Upper lobe of right lung (tissue), 1 donor: ENCODE results near the gene CLSTN2. TPM values are rescaled to one million over a fixed set of nuclear protein-coding genes. Genes with fewer than 3 reads are reported as not detected.

Experiments
- ATAC-seq: fragments of 200-7000 bp; cut with Tn5 transposase; one replicate; pipeline ENCODE4 v1.9.1; 2020; ENCODE audit warnings: mild to moderate bottlenecking, moderate library complexity
- DNase-seq: peaks from one replicate; pipeline ENCODE4 v3.0.0-alpha.2; 2020
- H3K27ac ChIP-seq: fragments of 200-600 bp; one replicate; pipeline ENCODE4 v1.8.0; 2022
- H3K27me3 ChIP-seq: fragments of 200-600 bp; one replicate; pipeline ENCODE4 v1.8.0; 2022; ENCODE audit warnings: mild to moderate bottlenecking
- H3K36me3 ChIP-seq: fragments of 200-600 bp; one replicate; pipeline ENCODE4 v1.8.0; 2022
- H3K4me1 ChIP-seq: fragments of 200-600 bp; one replicate; pipeline ENCODE4 v1.8.0; 2022
- H3K4me3 ChIP-seq: fragments of 200-600 bp; one replicate; pipeline ENCODE4 v1.8.0; 2022; ENCODE audit warnings: mild to moderate bottlenecking
- H3K9me3 ChIP-seq: fragments of 200-600 bp; one replicate; pipeline ENCODE4 v1.8.0; 2022
- intact Hi-C: fragments of 100-400 bp; cut with DNase I; formaldehyde crosslinking; loops from one replicate; pipeline ENCODE4 v1.11.0; 2022
- total RNA-seq: library from RNA; stranded (reverse); fragmentation: NEBNext Ultra II Directional; extraction: Animal tissue kit (Norgen Biotek cat#: 25700); gene quantifications from one replicate; pipeline ENCODE4 v1.2.1, GENCODE V29; 2021
- TF ChIP-seq, protein P1 (sequence below): fragments of 200-600 bp; IDR thresholded peaks from one replicate; pipeline ENCODE4 v1.8.0; 2022; ENCODE audit warnings: antibody characterized with exemption
- donor health status: DM: no; HTN: yes; CAD: no; lungs with severe emphysema.

The CLSTN2 gene
- total RNA-seq, 1 donor from 2014 or later: 3.0 TPM

DNA sequence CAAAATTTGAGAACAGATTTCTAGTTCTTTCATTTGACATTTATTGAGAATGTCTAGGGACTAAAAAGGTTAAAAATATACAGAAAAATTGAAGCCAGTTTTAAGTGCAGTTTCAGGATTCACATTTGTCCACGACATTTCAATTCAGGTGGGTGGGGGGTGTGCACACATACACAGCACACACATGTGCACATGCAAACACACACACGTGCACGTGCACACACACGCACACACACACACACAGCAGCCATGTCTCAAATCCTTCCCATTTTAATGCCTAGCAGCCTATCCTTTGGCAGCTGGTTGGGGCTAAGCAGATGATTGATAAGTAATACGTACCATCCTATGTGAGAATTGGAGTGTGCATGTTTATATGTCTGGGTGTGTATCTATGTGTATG, 504.5 kb downstream of the CLSTN2 start:
- H3K27me3 ChIP-seq: no peaks in the 10 kb centered on the region
- H3K9me3 ChIP-seq: no peaks in the 10 kb centered on the region
- H3K27ac ChIP-seq: no peak overlapping the region
- H3K4me3 ChIP-seq: no peak overlapping the region
- no peak for DNase-seq
- intact Hi-C loops: no loop called here
- TF ChIP-seq, protein P1, sequence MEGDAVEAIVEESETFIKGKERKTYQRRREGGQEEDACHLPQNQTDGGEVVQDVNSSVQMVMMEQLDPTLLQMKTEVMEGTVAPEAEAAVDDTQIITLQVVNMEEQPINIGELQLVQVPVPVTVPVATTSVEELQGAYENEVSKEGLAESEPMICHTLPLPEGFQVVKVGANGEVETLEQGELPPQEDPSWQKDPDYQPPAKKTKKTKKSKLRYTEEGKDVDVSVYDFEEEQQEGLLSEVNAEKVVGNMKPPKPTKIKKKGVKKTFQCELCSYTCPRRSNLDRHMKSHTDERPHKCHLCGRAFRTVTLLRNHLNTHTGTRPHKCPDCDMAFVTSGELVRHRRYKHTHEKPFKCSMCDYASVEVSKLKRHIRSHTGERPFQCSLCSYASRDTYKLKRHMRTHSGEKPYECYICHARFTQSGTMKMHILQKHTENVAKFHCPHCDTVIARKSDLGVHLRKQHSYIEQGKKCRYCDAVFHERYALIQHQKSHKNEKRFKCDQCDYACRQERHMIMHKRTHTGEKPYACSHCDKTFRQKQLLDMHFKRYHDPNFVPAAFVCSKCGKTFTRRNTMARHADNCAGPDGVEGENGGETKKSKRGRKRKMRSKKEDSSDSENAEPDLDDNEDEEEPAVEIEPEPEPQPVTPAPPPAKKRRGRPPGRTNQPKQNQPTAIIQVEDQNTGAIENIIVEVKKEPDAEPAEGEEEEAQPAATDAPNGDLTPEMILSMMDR: no peak
- no peaks in the 10 kb centered on the region for H3K36me3 ChIP-seq
- H3K4me1 ChIP-seq: no peaks in the 10 kb centered on the region
- no peak for ATAC-seq

DNA sequence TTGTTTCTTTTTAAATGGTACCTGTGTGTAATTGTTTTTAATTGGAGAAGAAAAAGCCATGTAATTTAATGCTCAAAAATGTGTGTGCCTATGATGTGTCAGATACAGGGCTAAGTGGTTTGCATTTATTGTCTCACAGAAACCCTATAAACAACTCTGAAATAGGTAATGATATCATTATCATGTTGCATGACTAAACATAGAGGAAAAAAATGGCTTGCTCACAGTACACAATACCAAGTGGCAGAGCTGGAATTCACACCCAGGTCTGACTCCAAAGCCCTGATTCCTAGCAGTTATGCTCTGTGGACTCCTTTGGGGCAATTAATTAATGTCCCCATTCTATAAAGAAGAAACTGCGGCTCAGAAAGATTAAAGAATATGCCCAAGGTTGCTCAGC, 505.5 kb downstream of the CLSTN2 start:
- intact Hi-C loops: no loop called here
- Histone ChIP-seq H3K4me3 (no peak overlapping the region), H3K27ac (no peak overlapping the region), H3K4me1 (no peaks in the 10 kb centered on the region), H3K9me3 (no peaks in the 10 kb centered on the region), H3K36me3 (no peaks in the 10 kb centered on the region), H3K27me3 (no peaks in the 10 kb centered on the region)
- DNase-seq (no peak), ATAC-seq (no peak)
- TF ChIP-seq, protein P1: no peak

DNA sequence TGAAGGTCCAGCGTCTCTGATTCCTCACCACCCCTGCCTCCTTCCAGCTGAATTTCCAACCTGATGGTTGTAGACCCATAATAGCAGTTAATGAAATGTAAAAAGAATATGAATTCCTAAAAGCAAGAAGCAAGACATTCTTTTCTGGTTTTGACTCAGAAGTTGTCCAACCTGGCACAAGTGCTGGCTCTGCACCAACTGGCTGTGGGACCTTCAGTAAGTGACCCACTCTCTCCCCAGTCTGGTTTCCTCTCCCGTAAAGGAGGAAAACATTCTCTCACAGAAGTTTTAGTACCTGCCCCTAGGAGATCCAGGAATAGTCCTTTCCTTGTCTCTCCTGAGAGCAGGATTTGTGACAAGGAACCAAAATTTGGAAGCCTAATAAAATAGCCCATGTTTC, 506.0 kb downstream of the CLSTN2 start:
- DNase-seq (no peak), ATAC-seq (no peak)
- H3K4me3 ChIP-seq: no peak overlapping the region
- TF ChIP-seq, protein P1: no peak
- no peaks in the 10 kb centered on the region for H3K4me1 ChIP-seq
- no peaks in the 10 kb centered on the region for H3K36me3 ChIP-seq
- intact Hi-C loops: no loop called here
- H3K27me3 ChIP-seq: no peaks in the 10 kb centered on the region
- H3K9me3 ChIP-seq: no peaks in the 10 kb centered on the region
- H3K27ac ChIP-seq: no peak overlapping the region

DNA sequence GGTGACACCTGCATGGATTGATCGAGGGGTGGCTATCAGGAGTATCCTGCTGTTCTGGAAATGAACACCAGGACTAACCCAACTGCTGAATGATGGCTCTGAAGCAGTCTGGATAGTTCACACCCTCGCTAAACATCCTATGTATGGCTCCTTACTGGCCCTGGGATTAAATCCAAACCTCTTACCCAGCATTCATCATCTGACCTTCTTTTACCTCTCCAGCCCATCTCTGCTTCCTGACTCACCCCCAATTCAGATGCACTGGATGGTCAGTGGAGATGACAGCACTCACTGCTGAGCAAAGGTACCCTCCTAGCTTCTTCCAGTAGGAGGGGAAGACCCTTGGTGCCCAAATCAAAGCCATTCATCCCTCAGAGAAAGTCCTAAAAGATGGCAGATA, 507.6 kb downstream of the CLSTN2 start:
- intact Hi-C loops: no loop called here
- DNase-seq: no peak
- TF ChIP-seq, protein P1: no peak

DNA sequence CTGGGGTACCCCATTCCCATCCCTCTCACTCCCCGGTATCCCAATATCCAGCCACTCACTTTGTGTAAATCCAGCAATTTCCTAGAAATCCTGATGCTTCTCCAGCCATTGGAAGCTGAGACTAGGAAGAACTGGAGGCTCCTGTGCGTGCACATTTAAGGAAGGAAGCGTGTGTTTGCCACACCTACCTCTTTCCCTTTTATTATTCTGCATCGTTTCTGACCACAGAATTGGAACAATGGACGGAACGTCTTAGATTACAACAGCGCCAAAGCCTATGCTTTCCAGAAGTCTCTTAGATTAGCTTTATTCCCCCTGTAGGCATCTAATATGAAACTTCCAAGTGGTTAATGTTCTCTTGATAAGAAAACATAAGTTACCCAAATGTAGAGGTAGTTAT, 508.1 kb downstream of the CLSTN2 start:
- no peaks in the 10 kb centered on the region for H3K27me3 ChIP-seq
- no peak overlapping the region for H3K4me3 ChIP-seq
- no peaks in the 10 kb centered on the region for H3K9me3 ChIP-seq
- H3K36me3 ChIP-seq: no peaks in the 10 kb centered on the region
- H3K4me1 ChIP-seq: no peaks in the 10 kb centered on the region
- ATAC-seq (no peak), DNase-seq (no peak)
- TF ChIP-seq, protein P1: no peak
- intact Hi-C loops: no loop called here
- no peak overlapping the region for H3K27ac ChIP-seq

More for the DNA sequence above, 507.6 kb downstream of the CLSTN2 start:
- Histone ChIP-seq H3K27me3 (no peaks in the 10 kb centered on the region), H3K36me3 (no peaks in the 10 kb centered on the region), H3K4me1 (no peaks in the 10 kb centered on the region), H3K4me3 (no peak overlapping the region), H3K9me3 (no peaks in the 10 kb centered on the region), H3K27ac (no peak overlapping the region)
- ATAC-seq: no peak

DNA sequence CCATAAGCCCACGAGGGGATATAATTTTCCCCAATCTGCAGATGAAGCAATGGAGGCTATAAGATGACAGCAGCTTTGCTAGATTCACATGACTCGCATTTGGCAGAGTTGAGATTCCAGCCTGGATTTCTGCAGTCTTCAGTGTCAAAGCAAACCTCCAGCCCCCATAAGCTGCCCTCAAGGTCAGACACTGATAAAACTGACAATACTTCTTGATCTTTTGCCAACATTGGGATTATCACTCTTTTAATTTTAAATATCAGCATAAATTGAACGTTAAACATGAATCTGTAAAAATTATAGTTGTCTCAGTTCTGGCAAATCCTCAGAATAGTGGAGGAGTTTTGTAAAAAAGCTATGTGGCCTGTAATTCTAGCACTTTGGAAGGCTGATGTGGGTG, 508.8 kb downstream of the CLSTN2 start:
- Histone ChIP-seq H3K4me1 (no peaks in the 10 kb centered on the region), H3K36me3 (no peaks in the 10 kb centered on the region), H3K9me3 (no peaks in the 10 kb centered on the region), H3K27ac (no peak overlapping the region), H3K27me3 (no peaks in the 10 kb centered on the region), H3K4me3 (no peak overlapping the region)
- TF ChIP-seq, protein P1: no peak
- ATAC-seq (no peak), DNase-seq (no peak)
- intact Hi-C loops: no loop called here
